HEK293T (cell line): ENCODE data around the gene MSGN1.

Experiments
- CTCF ChIA-PET: fragments of 350-600 bp; formaldehyde crosslinking; extraction: SDS; loops from one replicate; lab custom pipeline; 2021; ENCODE audit warnings: antibody characterized with exemption, inconsistent platforms; lab: Yijun Ruan, JAX
- POLR2A ChIA-PET: fragments of 350-600 bp; formaldehyde crosslinking; extraction: SDS; loops from one replicate; lab custom pipeline; 2020; ENCODE audit warnings: antibody characterized with exemption, inconsistent platforms; lab: Yijun Ruan, JAX
- DNase-seq: peaks from one replicate; pipeline ENCODE4 v3.0.0; 2012; ENCODE audit warnings: mixed read lengths; ENCODE audit errors: extremely low spot score
- ARNT ChIP-seq: fragments of 450-650 bp; IDR thresholded peaks from 2 replicates; pipeline ENCODE4 v1.6.1; 2017; ENCODE audit warnings: mild to moderate bottlenecking
- BHLHE40 ChIP-seq: fragments of 450-650 bp; IDR thresholded peaks from 2 replicates; pipeline ENCODE4 v1.6.1; 2016; ENCODE audit warnings: mild to moderate bottlenecking, moderate library complexity, borderline replicate concordance
- CTBP1 ChIP-seq: fragments of 450-650 bp; IDR thresholded peaks from 2 replicates; pipeline ENCODE4 v1.6.1; 2016; ENCODE audit warnings: borderline replicate concordance
- ELF4 ChIP-seq: fragments of 450-650 bp; IDR thresholded peaks from 2 replicates; pipeline ENCODE4 v1.6.1; 2017; ENCODE audit warnings: antibody characterized with exemption
- FOXA1 ChIP-seq: fragments of 450-650 bp; IDR thresholded peaks from 2 replicates; pipeline ENCODE4 v1.6.1; 2016; ENCODE audit warnings: mild to moderate bottlenecking
- FOXK2 ChIP-seq: fragments of 450-650 bp; IDR thresholded peaks from 2 replicates; pipeline ENCODE4 v1.6.1; 2016; ENCODE audit warnings: mild to moderate bottlenecking
- FOXM1 ChIP-seq: fragments of 450-650 bp; IDR thresholded peaks from 2 replicates; pipeline ENCODE4 v1.6.1; 2017; ENCODE audit warnings: mild to moderate bottlenecking, borderline replicate concordance
- HDGF ChIP-seq: fragments of 450-650 bp; IDR thresholded peaks from 2 replicates; pipeline ENCODE4 v1.6.1; 2017; ENCODE audit warnings: antibody characterized with exemption, borderline replicate concordance
- L3MBTL2 ChIP-seq: fragments of 450-650 bp; conservative IDR thresholded peaks from 2 replicates; pipeline ENCODE4 v1.6.1; 2016; ENCODE audit warnings: mild to moderate bottlenecking
- LEF1 ChIP-seq: fragments of 450-650 bp; IDR thresholded peaks from 2 replicates; pipeline ENCODE4 v1.6.1; 2017; ENCODE audit warnings: mild to moderate bottlenecking, borderline replicate concordance
- NFRKB ChIP-seq: fragments of 450-650 bp; IDR thresholded peaks from 2 replicates; pipeline ENCODE4 v1.6.1; 2016; ENCODE audit warnings: mild to moderate bottlenecking, moderate library complexity
- SP1 ChIP-seq: fragments of 450-650 bp; IDR thresholded peaks from 2 replicates; pipeline ENCODE4 v1.6.1; 2017
- SUZ12 ChIP-seq: fragments of 450-650 bp; IDR thresholded peaks from 2 replicates; pipeline ENCODE4 v1.6.1; 2016; ENCODE audit warnings: mild to moderate bottlenecking
- TARDBP ChIP-seq: fragments of 450-650 bp; IDR thresholded peaks from 2 replicates; pipeline ENCODE4 v1.6.1; 2016
- ZNF384 ChIP-seq: fragments of 450-650 bp; IDR thresholded peaks from 2 replicates; pipeline ENCODE4 v1.6.1; 2016
- TF ChIP-seq, protein P1 (sequence below): fragments of 450-650 bp; IDR thresholded peaks from 2 replicates; pipeline ENCODE4 v1.6.1; 2016

MSGN1 gene

DNA sequence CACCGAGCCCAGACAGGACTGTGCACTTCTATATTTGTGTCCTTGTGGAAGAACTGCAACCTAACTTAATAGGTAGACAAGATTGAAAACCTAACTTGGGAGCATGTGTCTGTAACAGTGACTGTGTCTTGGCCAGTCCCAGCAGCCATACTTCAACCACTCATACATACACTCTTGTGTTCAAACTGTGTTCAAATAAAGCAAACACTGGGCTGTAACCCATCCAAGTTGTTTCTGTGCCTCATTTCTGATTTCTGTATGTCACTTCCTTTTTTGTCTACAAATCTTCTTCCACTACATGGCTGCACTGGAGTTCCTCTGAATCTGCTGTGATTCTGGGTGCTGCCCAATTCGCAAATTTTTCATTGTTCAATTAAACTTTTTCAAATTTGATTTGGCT lies 31.0 kb downstream of the MSGN1 start:
- CTCF ChIA-PET, result no interaction called here
- TF ChIP-seq SP1, result no peak
- TF ChIP-seq, protein P1, sequence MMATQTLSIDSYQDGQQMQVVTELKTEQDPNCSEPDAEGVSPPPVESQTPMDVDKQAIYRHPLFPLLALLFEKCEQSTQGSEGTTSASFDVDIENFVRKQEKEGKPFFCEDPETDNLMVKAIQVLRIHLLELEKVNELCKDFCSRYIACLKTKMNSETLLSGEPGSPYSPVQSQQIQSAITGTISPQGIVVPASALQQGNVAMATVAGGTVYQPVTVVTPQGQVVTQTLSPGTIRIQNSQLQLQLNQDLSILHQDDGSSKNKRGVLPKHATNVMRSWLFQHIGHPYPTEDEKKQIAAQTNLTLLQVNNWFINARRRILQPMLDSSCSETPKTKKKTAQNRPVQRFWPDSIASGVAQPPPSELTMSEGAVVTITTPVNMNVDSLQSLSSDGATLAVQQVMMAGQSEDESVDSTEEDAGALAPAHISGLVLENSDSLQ, result no peak
- TF ChIP-seq SUZ12, result no peak
- TF ChIP-seq NFRKB, result no peak
- TF ChIP-seq L3MBTL2, result no peak
- no peak for TF ChIP-seq FOXA1
- no peak for TF ChIP-seq CTBP1
- no peak for TF ChIP-seq ELF4
- TF ChIP-seq BHLHE40, result no peak
- TF ChIP-seq TARDBP, result no peak
- TF ChIP-seq FOXM1, result no peak
- TF ChIP-seq ZNF384, result no peak
- no peak for TF ChIP-seq HDGF
- no peak for TF ChIP-seq ARNT
- TF ChIP-seq FOXK2, result no peak
- TF ChIP-seq LEF1, result no peak
- POLR2A ChIA-PET, result no interaction called here
- DNase-seq, result no peak

DNA sequence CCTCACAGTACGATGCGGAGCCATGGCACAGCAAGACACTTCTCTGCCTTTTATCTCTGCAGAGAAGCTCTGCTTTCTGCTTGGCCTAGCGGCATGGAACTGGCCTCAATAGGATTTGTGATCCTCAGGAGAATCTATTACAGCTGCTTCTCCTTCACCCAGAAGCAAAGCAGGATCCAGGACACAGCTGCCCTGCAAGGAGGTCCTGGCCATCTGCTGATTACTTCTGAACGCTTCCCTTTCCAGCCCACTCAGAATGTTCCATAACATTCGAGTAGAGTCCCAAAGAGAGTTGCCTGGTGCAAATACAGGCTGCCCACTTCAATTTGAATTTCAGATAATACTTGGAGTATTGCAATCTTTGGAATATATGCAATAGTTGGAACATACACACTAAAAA lies 33.0 kb downstream of the MSGN1 start:
- no peak for TF ChIP-seq FOXM1
- TF ChIP-seq LEF1, result no peak
- TF ChIP-seq TARDBP, result no peak
- ChIA-PET POLR2A (no interaction called here), CTCF (no interaction called here)
- no peak for DNase-seq

DNA sequence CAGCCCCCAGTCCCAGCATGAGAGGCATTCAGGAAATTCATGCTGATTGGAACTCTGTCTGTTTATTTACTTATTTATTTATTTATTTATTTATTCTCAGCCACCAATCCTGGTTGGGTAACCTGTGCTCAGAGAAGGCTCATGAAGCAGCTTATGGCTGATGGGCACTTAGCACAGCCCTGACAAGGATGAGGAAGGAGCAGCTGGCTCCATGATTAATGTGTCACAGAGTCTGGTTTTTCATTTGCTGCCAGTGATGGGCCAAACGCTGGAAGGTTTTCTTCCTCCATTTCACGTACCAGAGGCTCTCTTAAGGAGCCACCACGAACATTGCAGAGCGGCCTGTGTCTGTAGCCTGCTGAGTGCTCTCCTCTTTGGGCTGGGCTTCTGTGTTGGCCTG lies 33.9 kb downstream of the MSGN1 start:
- CTCF ChIA-PET, result no interaction called here
- POLR2A ChIA-PET, result no interaction called here
- DNase-seq, result no peak
- TF ChIP-seq BHLHE40 (no peak), FOXA1 (no peak), ELF4 (no peak), SUZ12 (no peak), SP1 (no peak), FOXK2 (no peak), LEF1 (no peak), NFRKB (no peak), ZNF384 (no peak), CTBP1 (no peak), FOXM1 (no peak), L3MBTL2 (no peak), HDGF (no peak), ARNT (no peak), TARDBP (no peak)
- TF ChIP-seq, protein P1, result no peak

DNA sequence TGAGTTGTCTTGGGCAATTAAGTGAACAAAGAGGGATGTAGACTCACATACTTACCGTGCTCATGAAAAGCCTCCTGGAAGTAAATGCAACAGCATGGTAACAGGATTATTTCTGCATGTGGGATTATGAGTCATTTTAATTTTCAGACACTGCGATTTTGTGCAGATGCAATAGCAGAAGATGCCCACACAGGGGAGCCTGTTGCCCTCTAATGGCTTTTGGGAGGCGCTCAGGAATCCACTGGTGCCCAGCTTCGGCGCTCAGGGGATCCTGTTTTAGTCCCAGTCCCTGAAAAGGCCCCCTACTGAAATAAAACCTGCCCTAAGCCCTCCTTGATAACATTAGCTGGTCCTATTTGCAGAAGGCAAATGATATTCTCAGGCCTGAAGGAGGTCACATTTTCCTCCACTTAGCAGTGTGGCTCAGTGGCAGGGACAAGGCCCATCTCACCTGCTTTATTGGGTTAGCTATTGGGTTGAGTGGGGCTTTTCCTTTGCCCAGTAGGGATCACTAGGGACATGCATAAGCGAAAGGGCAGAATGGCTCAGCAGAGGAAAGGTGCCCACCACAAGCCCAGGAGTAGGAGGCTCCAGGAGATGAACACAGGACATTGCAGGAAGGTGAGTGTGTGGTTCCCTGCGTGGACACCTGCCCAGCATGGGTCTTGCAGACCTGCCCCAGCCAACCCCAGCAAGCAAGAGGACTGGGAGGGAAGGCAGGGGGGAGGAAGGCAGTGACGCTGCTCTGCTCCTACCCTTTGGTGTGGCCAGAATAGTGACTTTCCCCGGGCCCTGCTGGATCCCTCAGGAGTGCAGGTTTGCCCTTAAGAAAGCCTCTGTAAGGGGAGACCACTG lies 35.7 kb downstream of the MSGN1 start:
- DNase-seq, result peak; percentile 68
- CTCF ChIA-PET, result interaction anchor here (0.7 to 1.4 kb wide), 2 partner anchors 72 to 268 kb away, joined by 3 read pairs; no protein-coding TSS in a partner anchor
- POLR2A ChIA-PET, result no interaction called here

DNA sequence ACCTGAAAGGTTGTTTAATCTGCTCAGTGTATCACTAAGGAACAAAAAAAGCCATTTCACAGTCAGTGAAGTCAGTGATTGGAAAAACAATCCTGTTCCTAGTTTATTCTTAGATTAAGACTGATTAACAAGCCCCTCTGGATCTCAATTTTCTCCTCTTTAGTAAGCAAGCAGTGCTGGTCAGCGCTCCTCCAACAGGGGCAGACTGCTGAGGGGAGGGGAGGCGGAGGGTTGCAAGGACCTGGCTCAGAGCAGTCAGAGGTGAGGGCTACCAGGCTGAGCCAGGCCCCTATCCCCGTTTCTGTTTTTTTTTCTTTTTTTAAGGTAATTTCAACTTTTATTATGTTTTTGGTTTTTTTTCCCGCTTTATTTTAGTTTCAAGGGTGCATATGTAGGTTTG lies 37.5 kb downstream of the MSGN1 start:
- POLR2A ChIA-PET, result no interaction called here
- CTCF ChIA-PET, result no interaction called here

More for the DNA sequence above, 35.7 kb downstream of the MSGN1 start:
- no peak for TF ChIP-seq HDGF
- no peak for TF ChIP-seq ELF4
- TF ChIP-seq ARNT, result no peak
- TF ChIP-seq BHLHE40, result no peak
- TF ChIP-seq FOXK2, result no peak
- no peak for TF ChIP-seq CTBP1
- TF ChIP-seq FOXM1, result no peak
- TF ChIP-seq LEF1, result no peak

More for the DNA sequence above, 37.5 kb downstream of the MSGN1 start:
- TF ChIP-seq BHLHE40 (no peak), L3MBTL2 (no peak), CTBP1 (no peak), FOXM1 (no peak), FOXA1 (no peak), ELF4 (no peak), SP1 (no peak), FOXK2 (no peak), NFRKB (no peak), ZNF384 (no peak), SUZ12 (no peak), HDGF (no peak), LEF1 (no peak), ARNT (no peak), TARDBP (no peak)
- TF ChIP-seq, protein P1, result no peak
- DNase-seq, result no peak
